Measurements from ENCODE around the gene ZFPM1. TPM values are rescaled to one million over a fixed set of nuclear protein-coding genes. Genes with fewer than 3 reads are reported as not detected.

ZFPM1 gene
- total and polyA plus RNA-seq, 4 donors = 0.19 to 12.8 (median 5.3) TPM

DNA sequence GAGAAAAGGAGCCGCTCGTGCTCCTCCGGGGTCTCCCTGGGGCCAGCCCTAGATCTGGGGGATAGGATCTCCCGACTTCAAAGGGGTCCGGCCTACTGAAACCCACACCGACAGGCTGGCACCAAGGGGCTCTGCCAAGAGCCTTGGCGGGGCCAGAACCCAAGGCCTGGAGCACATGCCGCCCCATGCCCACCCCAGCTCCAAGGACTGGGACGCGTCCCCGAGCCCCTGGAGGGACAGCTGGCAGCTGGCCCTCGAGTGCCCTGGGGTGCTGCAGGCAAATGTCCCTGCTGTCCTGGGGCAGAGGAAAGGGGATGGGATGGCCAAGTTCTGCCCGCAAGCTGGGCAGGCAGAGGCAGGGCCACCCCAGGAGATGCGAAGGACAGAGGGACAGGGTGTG is 31.8 kb upstream of the ZFPM1 start (continued):
- TF ChIP-seq, protein P1, sequence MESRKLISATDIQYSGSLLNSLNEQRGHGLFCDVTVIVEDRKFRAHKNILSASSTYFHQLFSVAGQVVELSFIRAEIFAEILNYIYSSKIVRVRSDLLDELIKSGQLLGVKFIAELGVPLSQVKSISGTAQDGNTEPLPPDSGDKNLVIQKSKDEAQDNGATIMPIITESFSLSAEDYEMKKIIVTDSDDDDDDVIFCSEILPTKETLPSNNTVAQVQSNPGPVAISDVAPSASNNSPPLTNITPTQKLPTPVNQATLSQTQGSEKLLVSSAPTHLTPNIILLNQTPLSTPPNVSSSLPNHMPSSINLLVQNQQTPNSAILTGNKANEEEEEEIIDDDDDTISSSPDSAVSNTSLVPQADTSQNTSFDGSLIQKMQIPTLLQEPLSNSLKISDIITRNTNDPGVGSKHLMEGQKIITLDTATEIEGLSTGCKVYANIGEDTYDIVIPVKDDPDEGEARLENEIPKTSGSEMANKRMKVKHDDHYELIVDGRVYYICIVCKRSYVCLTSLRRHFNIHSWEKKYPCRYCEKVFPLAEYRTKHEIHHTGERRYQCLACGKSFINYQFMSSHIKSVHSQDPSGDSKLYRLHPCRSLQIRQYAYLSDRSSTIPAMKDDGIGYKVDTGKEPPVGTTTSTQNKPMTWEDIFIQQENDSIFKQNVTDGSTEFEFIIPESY (IDR thresholded peaks at IDR 0.05) = no peak
- TF ChIP-seq FOXA1 (IDR thresholded peaks at IDR 0.05) (no peak), NR2F2 (IDR thresholded peaks at IDR 0.05) (no peak)

DNA sequence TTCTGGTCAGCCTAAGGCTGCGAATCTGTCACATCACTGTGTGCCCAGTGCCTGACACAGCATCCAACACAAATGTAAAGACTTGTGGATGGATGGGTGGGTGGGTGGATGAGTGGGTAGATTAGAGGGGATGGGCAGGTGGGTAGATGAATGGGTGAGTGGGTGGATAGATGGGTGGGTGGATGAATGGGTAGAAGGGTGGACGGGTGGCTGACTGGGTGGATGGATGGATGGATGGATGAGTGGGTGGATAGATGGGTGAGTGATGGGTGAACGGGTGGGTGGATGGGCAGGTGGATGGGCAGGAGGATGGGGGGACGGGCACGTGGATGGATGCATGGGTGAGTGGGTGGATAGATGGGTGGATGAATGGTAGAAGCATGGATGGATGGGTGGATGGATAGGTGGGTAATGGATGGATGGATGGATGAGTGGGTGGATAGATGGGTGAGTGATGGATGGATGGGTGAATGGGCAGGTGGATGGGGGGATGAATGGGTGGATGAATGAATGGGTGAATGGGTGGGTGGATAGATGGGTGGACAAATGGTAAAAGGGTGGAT is 31.1 kb upstream of the ZFPM1 start:
- Histone ChIP-seq H3K9me3 (ENCODE audit: control insufficient read depth in 4 of 4, low read length in 3 of 4) (no peaks in the 10 kb centered on the region), H3K27me3 (ENCODE audit: control insufficient read depth in 4 of 4, insufficient read depth in 4 of 4, low read length in 3 of 4) (no peaks in the 10 kb centered on the region), H3K4me3 (ENCODE audit: low read depth in 1 of 3, low read length in 3 of 3) (no peak overlapping the region), H3K4me1 (ENCODE audit: control insufficient read depth in 4 of 4, insufficient read depth in 4 of 4, low read length in 3 of 4) (no peaks in the 10 kb centered on the region), H3K36me3 (ENCODE audit: control insufficient read depth in 4 of 4, insufficient read depth in 3 of 4, low read depth in 1 of 4, low read length in 3 of 4) (no peaks in the 10 kb centered on the region), H3K27ac (ENCODE audit: low read depth in 1 of 2, low read length in 2 of 2) (no peak overlapping the region), H3K9ac (ENCODE audit: low read depth in 1 of 2, low read length in 2 of 2) (no peak overlapping the region)
- TF ChIP-seq JUND (IDR thresholded peaks at IDR 0.05) (no peak), TAF1 (conservative IDR thresholded peaks at IDR 0.05) (no peak), RXRA (IDR thresholded peaks at IDR 0.05) (no peak), YY1 (IDR thresholded peaks at IDR 0.05) (no peak), HNF4A (conservative IDR thresholded peaks at IDR 0.05) (no peak), SP1 (IDR thresholded peaks at IDR 0.05) (no peak), FOXA1 (IDR thresholded peaks at IDR 0.05) (no peak), HNF4G (IDR thresholded peaks at IDR 0.05) (no peak), FOXA2 (IDR thresholded peaks at IDR 0.05) (no peak), GABPA (IDR thresholded peaks at IDR 0.05 in 1 of 2, conservative IDR thresholded peaks at IDR 0.05 in 1 of 2) (no peak)
- TF ChIP-seq, protein P2, sequence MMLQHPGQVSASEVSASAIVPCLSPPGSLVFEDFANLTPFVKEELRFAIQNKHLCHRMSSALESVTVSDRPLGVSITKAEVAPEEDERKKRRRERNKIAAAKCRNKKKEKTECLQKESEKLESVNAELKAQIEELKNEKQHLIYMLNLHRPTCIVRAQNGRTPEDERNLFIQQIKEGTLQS (IDR thresholded peaks at IDR 0.05) = no peak
- TF ChIP-seq, protein P3, sequence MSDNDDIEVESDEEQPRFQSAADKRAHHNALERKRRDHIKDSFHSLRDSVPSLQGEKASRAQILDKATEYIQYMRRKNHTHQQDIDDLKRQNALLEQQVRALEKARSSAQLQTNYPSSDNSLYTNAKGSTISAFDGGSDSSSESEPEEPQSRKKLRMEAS (IDR thresholded peaks at IDR 0.05) = no peak
- TF ChIP-seq, protein P4, sequence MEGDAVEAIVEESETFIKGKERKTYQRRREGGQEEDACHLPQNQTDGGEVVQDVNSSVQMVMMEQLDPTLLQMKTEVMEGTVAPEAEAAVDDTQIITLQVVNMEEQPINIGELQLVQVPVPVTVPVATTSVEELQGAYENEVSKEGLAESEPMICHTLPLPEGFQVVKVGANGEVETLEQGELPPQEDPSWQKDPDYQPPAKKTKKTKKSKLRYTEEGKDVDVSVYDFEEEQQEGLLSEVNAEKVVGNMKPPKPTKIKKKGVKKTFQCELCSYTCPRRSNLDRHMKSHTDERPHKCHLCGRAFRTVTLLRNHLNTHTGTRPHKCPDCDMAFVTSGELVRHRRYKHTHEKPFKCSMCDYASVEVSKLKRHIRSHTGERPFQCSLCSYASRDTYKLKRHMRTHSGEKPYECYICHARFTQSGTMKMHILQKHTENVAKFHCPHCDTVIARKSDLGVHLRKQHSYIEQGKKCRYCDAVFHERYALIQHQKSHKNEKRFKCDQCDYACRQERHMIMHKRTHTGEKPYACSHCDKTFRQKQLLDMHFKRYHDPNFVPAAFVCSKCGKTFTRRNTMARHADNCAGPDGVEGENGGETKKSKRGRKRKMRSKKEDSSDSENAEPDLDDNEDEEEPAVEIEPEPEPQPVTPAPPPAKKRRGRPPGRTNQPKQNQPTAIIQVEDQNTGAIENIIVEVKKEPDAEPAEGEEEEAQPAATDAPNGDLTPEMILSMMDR (IDR thresholded peaks at IDR 0.05; ENCODE audit: low read depth, low read length, missing input control) = no peak
- TF ChIP-seq, protein P5, sequence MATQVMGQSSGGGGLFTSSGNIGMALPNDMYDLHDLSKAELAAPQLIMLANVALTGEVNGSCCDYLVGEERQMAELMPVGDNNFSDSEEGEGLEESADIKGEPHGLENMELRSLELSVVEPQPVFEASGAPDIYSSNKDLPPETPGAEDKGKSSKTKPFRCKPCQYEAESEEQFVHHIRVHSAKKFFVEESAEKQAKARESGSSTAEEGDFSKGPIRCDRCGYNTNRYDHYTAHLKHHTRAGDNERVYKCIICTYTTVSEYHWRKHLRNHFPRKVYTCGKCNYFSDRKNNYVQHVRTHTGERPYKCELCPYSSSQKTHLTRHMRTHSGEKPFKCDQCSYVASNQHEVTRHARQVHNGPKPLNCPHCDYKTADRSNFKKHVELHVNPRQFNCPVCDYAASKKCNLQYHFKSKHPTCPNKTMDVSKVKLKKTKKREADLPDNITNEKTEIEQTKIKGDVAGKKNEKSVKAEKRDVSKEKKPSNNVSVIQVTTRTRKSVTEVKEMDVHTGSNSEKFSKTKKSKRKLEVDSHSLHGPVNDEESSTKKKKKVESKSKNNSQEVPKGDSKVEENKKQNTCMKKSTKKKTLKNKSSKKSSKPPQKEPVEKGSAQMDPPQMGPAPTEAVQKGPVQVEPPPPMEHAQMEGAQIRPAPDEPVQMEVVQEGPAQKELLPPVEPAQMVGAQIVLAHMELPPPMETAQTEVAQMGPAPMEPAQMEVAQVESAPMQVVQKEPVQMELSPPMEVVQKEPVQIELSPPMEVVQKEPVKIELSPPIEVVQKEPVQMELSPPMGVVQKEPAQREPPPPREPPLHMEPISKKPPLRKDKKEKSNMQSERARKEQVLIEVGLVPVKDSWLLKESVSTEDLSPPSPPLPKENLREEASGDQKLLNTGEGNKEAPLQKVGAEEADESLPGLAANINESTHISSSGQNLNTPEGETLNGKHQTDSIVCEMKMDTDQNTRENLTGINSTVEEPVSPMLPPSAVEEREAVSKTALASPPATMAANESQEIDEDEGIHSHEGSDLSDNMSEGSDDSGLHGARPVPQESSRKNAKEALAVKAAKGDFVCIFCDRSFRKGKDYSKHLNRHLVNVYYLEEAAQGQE (IDR thresholded peaks at IDR 0.05) = no peak
- TF ChIP-seq, protein P1 (IDR thresholded peaks at IDR 0.05) = no peak
- 51% methylated on average over 5 of the region's 5 CpGs for WGBS
- no peak for DNase-seq (ENCODE audit: low spot score)

Measured in liver (tissue), 9 donors.